Adrenal gland (tissue), 5 donors: ENCODE data around the gene WDR70.

Experiments
- POLR2A ChIP-seq, 2 donors: fragments of 450-650 bp; IDR thresholded peaks; one replicate each; pipeline ENCODE4 v1.6.1; 2017; ENCODE audit warnings: antibody characterized with exemption in 2 of 2, mild to moderate bottlenecking in 2 of 2, moderate library complexity in 1 of 2
- TF ChIP-seq, protein P1 (sequence below), 6 experiments: fragments of 450-650 bp in 4 of 6; fragments of 200-600 bp in 2 of 6; sonication (generic) in 1 of 6; IDR thresholded peaks; 1 replicate in 5 of 6; 2 replicates in 1 of 6; pipeline versions ENCODE4 v1.5.1 to v1.8.0; 2016 to 2021; ENCODE audit warnings: antibody characterized with exemption in 6 of 6, mild to moderate bottlenecking in 2 of 6, moderate library complexity in 1 of 6
- donor health status: DM: no; HTN: no; CAD: no.

DNA sequence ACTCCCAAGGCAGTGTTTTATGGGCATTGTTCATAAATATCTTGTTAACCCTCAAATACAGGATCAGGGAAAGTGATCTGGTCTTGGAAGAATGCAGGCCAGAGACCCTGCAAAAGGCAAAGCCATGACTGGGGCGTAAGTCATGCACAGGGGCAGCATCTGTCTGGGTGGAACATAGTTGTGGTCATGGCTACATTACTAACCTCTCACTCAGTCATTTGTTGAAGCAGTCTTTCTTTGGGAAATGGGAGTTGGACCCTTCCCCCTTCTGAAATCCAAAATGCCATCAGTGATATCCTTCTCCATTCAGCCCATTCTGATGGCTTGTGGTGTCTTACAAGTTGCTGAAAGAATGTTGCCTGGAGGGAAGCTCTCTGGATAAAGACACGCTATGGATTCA, 392.6 kb downstream of the WDR70 start:
- TF ChIP-seq, protein P1, sequence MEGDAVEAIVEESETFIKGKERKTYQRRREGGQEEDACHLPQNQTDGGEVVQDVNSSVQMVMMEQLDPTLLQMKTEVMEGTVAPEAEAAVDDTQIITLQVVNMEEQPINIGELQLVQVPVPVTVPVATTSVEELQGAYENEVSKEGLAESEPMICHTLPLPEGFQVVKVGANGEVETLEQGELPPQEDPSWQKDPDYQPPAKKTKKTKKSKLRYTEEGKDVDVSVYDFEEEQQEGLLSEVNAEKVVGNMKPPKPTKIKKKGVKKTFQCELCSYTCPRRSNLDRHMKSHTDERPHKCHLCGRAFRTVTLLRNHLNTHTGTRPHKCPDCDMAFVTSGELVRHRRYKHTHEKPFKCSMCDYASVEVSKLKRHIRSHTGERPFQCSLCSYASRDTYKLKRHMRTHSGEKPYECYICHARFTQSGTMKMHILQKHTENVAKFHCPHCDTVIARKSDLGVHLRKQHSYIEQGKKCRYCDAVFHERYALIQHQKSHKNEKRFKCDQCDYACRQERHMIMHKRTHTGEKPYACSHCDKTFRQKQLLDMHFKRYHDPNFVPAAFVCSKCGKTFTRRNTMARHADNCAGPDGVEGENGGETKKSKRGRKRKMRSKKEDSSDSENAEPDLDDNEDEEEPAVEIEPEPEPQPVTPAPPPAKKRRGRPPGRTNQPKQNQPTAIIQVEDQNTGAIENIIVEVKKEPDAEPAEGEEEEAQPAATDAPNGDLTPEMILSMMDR (IDR thresholded peaks at IDR 0.05), result no peak
- no peak for TF ChIP-seq POLR2A (IDR thresholded peaks at IDR 0.05)
